ENCODE measurements around the gene TSPAN19. TPM values are rescaled to one million over a fixed set of nuclear protein-coding genes. Genes with fewer than 3 reads are reported as not detected.

The TSPAN19 gene
- total RNA-seq, 4 donors from 2014 or later, result not detected

DNA sequence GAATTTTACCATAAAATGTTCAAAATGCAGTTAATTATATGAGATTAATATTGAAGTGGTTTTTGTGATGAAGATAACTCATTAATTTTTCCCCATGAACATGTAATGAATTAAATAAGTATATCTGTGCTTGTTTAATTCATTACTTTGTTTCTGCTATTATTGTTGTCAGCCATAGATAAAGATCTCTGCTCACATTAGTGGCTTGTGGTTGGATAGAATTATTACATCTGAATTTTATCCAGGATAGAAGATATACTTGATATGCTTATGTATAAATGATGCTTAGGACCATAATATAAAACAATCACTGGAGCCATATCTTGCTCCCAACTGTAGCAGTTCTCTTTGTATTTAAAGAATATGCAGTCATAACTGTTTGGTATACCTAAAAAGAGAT, 18.5 kb downstream of the TSPAN19 start:
- TF ChIP-seq, protein P1, sequence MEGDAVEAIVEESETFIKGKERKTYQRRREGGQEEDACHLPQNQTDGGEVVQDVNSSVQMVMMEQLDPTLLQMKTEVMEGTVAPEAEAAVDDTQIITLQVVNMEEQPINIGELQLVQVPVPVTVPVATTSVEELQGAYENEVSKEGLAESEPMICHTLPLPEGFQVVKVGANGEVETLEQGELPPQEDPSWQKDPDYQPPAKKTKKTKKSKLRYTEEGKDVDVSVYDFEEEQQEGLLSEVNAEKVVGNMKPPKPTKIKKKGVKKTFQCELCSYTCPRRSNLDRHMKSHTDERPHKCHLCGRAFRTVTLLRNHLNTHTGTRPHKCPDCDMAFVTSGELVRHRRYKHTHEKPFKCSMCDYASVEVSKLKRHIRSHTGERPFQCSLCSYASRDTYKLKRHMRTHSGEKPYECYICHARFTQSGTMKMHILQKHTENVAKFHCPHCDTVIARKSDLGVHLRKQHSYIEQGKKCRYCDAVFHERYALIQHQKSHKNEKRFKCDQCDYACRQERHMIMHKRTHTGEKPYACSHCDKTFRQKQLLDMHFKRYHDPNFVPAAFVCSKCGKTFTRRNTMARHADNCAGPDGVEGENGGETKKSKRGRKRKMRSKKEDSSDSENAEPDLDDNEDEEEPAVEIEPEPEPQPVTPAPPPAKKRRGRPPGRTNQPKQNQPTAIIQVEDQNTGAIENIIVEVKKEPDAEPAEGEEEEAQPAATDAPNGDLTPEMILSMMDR (IDR thresholded peaks at IDR 0.05), result no peak
- no peak for TF ChIP-seq POLR2AphosphoS5 (IDR thresholded peaks at IDR 0.05)
- no peak for TF ChIP-seq POLR2A (IDR thresholded peaks at IDR 0.05)
- no peak for TF ChIP-seq EP300 (IDR thresholded peaks at IDR 0.05; ENCODE audit: low read depth)
- H3K27me3 ChIP-seq, result no peaks in the 10 kb centered on the region
- H3K4me3 ChIP-seq, result no peak overlapping the region
- in situ Hi-C loops (cut with MboI; ENCODE audit: low pct_ligation_motif_present in 1 of 4, low pct_unique_long_range_greater_than_20kb in 1 of 4, low sequenced_read_pairs in 3 of 4), result no loop called here
- intact Hi-C loops (cut with DNase I; ENCODE audit: low total_unique reads), result no loop called here
- no peaks in the 10 kb centered on the region for H3K4me1 ChIP-seq
- no peaks in the 10 kb centered on the region for H3K9me3 ChIP-seq
- DNase-seq, result no peak
- no peaks in the 10 kb centered on the region for H3K36me3 ChIP-seq
- H3K27ac ChIP-seq, result no peak overlapping the region

DNA sequence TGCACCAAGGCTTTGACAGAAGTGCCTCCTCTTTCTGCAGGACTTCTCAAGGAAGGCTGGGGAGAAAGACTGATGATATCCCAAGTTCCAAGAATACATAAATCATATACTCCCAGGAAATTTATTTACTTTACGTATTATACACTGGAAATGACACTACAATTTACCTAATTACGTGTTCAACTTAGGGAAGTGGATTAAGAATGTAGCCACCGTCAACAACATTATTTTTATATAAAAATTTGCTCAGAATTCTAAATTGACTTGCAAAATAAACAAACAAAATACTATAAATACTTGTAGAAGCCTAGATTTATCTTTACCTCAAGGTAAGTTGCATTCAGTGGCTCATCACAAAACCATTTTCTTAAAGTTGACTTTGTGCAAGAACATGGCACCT, 18.9 kb downstream of the TSPAN19 start:
- no peak overlapping the region for H3K27ac ChIP-seq
- no peak for TF ChIP-seq POLR2A (IDR thresholded peaks at IDR 0.05)
- no peak for TF ChIP-seq EP300 (IDR thresholded peaks at IDR 0.05; ENCODE audit: low read depth)
- TF ChIP-seq POLR2AphosphoS5 (IDR thresholded peaks at IDR 0.05), result no peak
- TF ChIP-seq, protein P1 (IDR thresholded peaks at IDR 0.05), result no peak
- no peak for DNase-seq
- 80 to 90% methylated on average over 3 of the region's 3 CpGs for WGBS, 2 donors (ENCODE audit: low coverage in 1 of 2)
- no peaks in the 10 kb centered on the region for H3K27me3 ChIP-seq
- H3K4me3 ChIP-seq, result no peak overlapping the region
- in situ Hi-C loops (cut with MboI; ENCODE audit: low pct_ligation_motif_present in 1 of 4, low pct_unique_long_range_greater_than_20kb in 1 of 4, low sequenced_read_pairs in 3 of 4) (no loop called here), intact Hi-C loops (cut with DNase I; ENCODE audit: low total_unique reads) (no loop called here)
- H3K9me3 ChIP-seq, result no peaks in the 10 kb centered on the region
- no peaks in the 10 kb centered on the region for H3K36me3 ChIP-seq
- no peaks in the 10 kb centered on the region for H3K4me1 ChIP-seq

DNA sequence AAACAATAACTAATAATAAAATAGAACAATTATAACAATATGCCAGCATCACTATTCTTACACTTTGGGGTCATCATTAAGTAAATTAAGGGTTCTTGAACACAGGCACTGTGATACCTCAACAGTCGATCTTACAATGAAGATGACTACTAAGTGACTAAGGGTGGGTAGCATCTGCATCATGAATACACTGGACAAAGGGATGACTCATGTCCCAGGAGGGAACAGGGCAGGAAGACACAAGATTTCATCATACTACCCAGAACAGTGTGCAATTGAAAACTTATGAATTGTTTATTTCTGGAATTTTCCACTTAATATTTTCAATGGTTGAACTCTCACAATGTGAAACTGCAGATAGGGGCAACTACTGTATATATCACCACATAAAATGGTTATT, 19.7 kb downstream of the TSPAN19 start:
- no peak for TF ChIP-seq EP300 (IDR thresholded peaks at IDR 0.05; ENCODE audit: low read depth)
- TF ChIP-seq POLR2A (IDR thresholded peaks at IDR 0.05), result no peak
- no peak for TF ChIP-seq POLR2AphosphoS5 (IDR thresholded peaks at IDR 0.05)
- TF ChIP-seq, protein P1 (IDR thresholded peaks at IDR 0.05), result no peak
- H3K36me3 ChIP-seq, result no peaks in the 10 kb centered on the region
- no peak for DNase-seq
- no peak overlapping the region for H3K27ac ChIP-seq
- H3K4me3 ChIP-seq, result no peak overlapping the region
- WGBS, 2 donors (ENCODE audit: low coverage in 1 of 2), result 63 to 68% methylated on average over 1 of the region's 1 CpG
- no peaks in the 10 kb centered on the region for H3K9me3 ChIP-seq
- no peaks in the 10 kb centered on the region for H3K4me1 ChIP-seq
- in situ Hi-C loops (cut with MboI; ENCODE audit: low pct_ligation_motif_present in 1 of 4, low pct_unique_long_range_greater_than_20kb in 1 of 4, low sequenced_read_pairs in 3 of 4) (no loop called here), intact Hi-C loops (cut with DNase I; ENCODE audit: low total_unique reads) (no loop called here)
- H3K27me3 ChIP-seq, result no peaks in the 10 kb centered on the region

DNA sequence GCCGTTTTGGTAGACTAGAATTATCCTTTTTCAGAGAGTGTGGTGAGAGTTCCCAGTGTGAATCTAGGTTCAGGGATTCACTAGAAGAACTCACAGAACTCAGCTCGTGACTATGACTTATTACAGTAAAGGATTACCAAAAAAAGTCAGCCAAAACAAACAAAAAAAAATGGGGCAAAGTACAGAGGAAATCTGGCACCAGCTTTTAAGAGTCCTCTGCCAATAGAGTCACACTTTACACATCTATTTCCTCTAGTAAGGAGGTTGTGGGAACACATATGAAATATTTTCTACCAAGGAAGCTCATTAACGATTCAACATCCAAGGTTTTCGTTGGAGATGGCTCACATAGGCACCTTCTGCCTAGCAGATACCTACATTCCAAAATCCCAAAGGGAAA, 28.2 kb downstream of the TSPAN19 start:
- TF ChIP-seq EP300 (IDR thresholded peaks at IDR 0.05; ENCODE audit: low read depth), result no peak
- TF ChIP-seq, protein P1 (IDR thresholded peaks at IDR 0.05), result no peak
- no peak for TF ChIP-seq POLR2A (IDR thresholded peaks at IDR 0.05)
- TF ChIP-seq POLR2AphosphoS5 (IDR thresholded peaks at IDR 0.05), result no peak
- Histone ChIP-seq H3K27me3 (no peaks in the 10 kb centered on the region), H3K27ac (peak overlapping the region in 1 of 4 donors; percentile 14), H3K9me3 (no peaks in the 10 kb centered on the region), H3K4me3 (no peak overlapping the region), H3K4me1 (peaks cover 0 to 14% (median 3%) of the 10 kb centered on the region in 4 donors), H3K36me3 (no peaks in the 10 kb centered on the region)
- WGBS, 2 donors (ENCODE audit: low coverage in 1 of 2), result 26 to 30% methylated on average over 4 of the region's 4 CpGs
- DNase-seq, result no peak
- intact Hi-C loops (cut with DNase I; ENCODE audit: low total_unique reads), result no loop called here
- in situ Hi-C loops (cut with MboI; ENCODE audit: low pct_ligation_motif_present in 1 of 4, low pct_unique_long_range_greater_than_20kb in 1 of 4, low sequenced_read_pairs in 3 of 4), result no loop called here
